Measurements from ENCODE around the gene SMOC2. TPM values are rescaled to one million over a fixed set of nuclear protein-coding genes. Genes with fewer than 3 reads are reported as not detected.

The SMOC2 gene
- total RNA-seq, 1 donor from 2014 or later, result not detected

DNA sequence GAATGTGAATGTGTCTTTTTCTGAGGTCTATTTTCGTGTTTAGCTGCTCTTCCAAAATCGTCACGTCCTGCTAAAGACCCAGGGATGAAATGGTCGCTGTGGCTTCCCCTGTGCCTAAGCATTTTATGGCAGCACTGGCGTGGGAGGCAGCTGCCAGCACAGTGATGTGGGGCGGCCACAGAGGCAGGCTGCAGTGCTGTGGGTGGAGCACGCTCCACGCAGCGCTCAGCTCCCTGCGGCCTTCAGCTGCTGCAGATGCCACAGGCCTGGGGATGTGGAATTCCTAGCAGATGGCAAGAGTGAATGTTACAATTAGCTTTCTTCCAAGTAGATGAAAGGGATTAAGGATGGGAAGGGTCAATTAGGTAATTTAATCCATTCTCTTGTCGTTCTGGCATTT is 242.6 kb downstream of the SMOC2 start:
- Mint-ChIP-seq H3K4me1 (ENCODE audit: unreplicated experiment) (no peaks in the 10 kb centered on the region), H3K27ac (ENCODE audit: unreplicated experiment) (no peak overlapping the region), H3K36me3 (ENCODE audit: low read depth, unreplicated experiment) (no peaks in the 10 kb centered on the region), H3K4me3 (ENCODE audit: unreplicated experiment) (no peak overlapping the region), H3K9me3 (ENCODE audit: unreplicated experiment) (no peaks in the 10 kb centered on the region), H3K27me3 (ENCODE audit: unreplicated experiment) (peaks cover 5% of the 10 kb centered on the region)
- DNase-seq (ENCODE audit: low spot score), result no peak
- TF ChIP-seq, protein P1, sequence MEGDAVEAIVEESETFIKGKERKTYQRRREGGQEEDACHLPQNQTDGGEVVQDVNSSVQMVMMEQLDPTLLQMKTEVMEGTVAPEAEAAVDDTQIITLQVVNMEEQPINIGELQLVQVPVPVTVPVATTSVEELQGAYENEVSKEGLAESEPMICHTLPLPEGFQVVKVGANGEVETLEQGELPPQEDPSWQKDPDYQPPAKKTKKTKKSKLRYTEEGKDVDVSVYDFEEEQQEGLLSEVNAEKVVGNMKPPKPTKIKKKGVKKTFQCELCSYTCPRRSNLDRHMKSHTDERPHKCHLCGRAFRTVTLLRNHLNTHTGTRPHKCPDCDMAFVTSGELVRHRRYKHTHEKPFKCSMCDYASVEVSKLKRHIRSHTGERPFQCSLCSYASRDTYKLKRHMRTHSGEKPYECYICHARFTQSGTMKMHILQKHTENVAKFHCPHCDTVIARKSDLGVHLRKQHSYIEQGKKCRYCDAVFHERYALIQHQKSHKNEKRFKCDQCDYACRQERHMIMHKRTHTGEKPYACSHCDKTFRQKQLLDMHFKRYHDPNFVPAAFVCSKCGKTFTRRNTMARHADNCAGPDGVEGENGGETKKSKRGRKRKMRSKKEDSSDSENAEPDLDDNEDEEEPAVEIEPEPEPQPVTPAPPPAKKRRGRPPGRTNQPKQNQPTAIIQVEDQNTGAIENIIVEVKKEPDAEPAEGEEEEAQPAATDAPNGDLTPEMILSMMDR (IDR thresholded peaks at IDR 0.05; ENCODE audit: unreplicated experiment), result no peak

DNA sequence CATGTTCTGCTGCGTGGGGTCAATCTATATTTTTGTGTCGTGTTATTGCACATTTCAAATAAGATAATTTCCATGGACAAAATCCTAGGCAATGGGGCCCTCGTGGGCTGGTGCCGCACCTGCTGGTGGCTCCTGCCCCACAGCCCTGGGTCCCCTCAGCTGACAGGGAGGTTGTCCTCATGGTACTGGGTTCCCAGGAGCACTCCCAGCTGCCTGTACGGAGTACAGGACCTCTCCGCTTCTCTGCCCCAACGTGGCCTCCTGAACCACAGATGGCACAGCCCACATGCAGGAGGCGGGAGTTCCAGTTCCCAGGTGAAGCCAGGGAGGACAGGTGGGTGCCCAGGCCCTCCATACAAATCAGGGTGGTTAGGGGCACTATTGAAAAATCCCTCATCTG is 243.5 kb downstream of the SMOC2 start:
- Mint-ChIP-seq H3K4me3 (ENCODE audit: unreplicated experiment) (no peak overlapping the region), H3K9me3 (ENCODE audit: unreplicated experiment) (no peaks in the 10 kb centered on the region), H3K27me3 (ENCODE audit: unreplicated experiment) (peaks cover 5% of the 10 kb centered on the region), H3K4me1 (ENCODE audit: unreplicated experiment) (no peaks in the 10 kb centered on the region), H3K36me3 (ENCODE audit: low read depth, unreplicated experiment) (no peaks in the 10 kb centered on the region), H3K27ac (ENCODE audit: unreplicated experiment) (no peak overlapping the region)
- no peak for DNase-seq (ENCODE audit: low spot score)
- TF ChIP-seq, protein P1 (IDR thresholded peaks at IDR 0.05; ENCODE audit: unreplicated experiment), result no peak

DNA sequence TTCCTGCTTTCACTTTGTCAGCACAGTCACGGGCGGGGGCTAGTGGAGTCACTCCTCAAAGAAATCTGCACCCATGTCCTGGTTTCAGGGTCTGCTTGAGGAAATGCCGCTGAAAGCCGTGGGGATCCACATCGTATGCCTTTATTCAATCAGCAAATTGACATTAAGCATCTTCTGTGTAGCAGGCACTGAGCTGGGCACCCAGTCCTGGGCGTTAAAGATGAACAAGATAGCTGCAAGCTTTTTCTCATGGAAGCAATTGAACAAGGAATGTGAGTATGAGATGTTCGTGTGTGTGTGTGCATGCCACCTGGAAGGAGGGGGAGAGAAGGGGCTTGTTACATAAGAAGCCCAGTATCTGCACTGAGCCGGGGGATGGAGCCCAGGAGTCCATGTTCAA is 243.9 kb downstream of the SMOC2 start:
- Mint-ChIP-seq H3K4me1 (ENCODE audit: unreplicated experiment) (no peaks in the 10 kb centered on the region), H3K9me3 (ENCODE audit: unreplicated experiment) (no peaks in the 10 kb centered on the region), H3K27ac (ENCODE audit: unreplicated experiment) (no peak overlapping the region), H3K36me3 (ENCODE audit: low read depth, unreplicated experiment) (no peaks in the 10 kb centered on the region), H3K4me3 (ENCODE audit: unreplicated experiment) (no peak overlapping the region), H3K27me3 (ENCODE audit: unreplicated experiment) (peaks cover 5% of the 10 kb centered on the region)
- no peak for DNase-seq (ENCODE audit: low spot score)
- TF ChIP-seq, protein P1 (IDR thresholded peaks at IDR 0.05; ENCODE audit: unreplicated experiment), result no peak

DNA sequence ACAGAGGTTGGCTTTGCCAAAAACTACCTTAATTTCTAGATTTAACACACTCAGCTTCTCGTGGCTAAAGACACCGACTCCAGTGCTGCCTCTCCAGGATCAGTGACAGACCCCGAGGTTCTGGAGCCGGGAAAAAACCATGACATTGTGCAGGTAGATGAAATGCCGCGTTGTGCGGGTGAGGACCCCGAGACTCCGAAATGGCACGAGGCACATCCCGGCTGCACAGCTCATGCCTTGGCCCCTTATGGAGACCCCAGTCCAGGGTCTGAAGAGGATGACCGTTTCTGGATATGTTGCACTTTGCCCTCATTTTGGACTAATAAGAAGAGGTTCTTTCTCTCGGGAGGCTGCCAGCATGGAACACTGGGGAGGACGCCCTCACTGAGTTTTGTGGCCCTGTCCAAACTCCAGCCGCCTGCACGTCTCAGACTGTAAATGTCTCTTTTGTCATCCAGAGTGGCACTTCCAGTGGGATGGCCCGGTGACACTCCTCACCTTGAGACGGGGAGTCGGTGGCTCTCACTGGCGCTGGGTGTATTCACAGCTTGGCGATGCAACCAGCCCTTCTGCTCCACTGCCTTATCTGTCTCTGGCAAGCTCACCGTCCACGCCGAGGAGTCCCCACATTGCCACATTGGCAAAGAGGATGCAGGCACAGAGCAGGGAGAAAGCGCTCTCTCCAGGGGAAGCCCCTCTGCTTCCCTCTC is 245.2 kb downstream of the SMOC2 start:
- no peaks in the 10 kb centered on the region for H3K9me3 Mint-ChIP-seq (ENCODE audit: unreplicated experiment)
- peaks cover 7% of the 10 kb centered on the region for H3K27me3 Mint-ChIP-seq (ENCODE audit: unreplicated experiment)
- H3K4me1 Mint-ChIP-seq (ENCODE audit: unreplicated experiment), result peaks cover 3% of the 10 kb centered on the region
- no peaks in the 10 kb centered on the region for H3K36me3 Mint-ChIP-seq (ENCODE audit: low read depth, unreplicated experiment)
- TF ChIP-seq, protein P1 (IDR thresholded peaks at IDR 0.05; ENCODE audit: unreplicated experiment), result no peak
- DNase-seq (ENCODE audit: low spot score), result no peak
- no peak overlapping the region for H3K27ac Mint-ChIP-seq (ENCODE audit: unreplicated experiment)
- no peak overlapping the region for H3K4me3 Mint-ChIP-seq (ENCODE audit: unreplicated experiment)

DNA sequence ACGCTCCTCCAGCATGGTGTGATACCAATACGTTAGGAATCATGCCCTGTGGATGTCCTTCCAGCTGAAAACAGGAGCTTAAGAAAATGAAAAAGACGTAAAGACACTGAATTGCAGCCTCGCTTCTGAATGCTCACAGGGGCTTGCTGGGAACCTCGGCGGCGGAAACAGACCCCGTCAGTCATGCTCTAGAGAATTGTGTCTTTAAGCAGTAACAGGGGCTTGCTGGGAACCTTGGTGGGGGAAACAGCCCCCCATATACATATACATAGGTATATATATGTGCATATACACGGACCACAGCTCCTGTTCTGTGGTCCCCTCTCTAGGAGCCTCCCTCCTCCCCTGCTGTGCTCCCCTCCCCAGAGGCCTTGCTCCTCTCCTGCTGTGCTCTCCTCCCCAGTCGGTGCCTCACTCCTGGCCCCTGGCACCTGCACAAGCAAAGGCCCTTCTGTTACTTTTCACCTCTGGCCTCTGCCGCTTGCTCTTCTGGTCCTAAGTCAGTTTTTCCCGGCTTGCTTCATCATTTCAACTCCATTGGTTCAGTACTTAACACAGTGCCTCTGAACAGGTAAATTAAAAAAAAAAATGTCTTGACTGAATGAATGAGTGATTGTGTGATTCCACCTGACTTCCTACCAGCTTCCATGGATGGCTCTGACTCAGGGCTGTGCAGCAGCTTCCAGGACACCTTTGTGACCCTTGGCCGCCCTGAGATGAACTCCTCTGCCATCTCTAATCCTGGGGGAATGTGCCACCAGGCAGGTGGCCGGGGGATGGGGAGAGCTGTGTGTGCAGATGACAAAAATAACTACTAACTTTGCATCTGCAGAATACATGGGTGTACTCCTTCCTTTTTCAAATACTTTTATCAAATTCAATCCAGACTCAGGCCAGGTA is 246.1 kb downstream of the SMOC2 start:
- peaks cover 3% of the 10 kb centered on the region for H3K4me1 Mint-ChIP-seq (ENCODE audit: unreplicated experiment)
- TF ChIP-seq, protein P1 (IDR thresholded peaks at IDR 0.05; ENCODE audit: unreplicated experiment), result no peak
- no peak overlapping the region for H3K4me3 Mint-ChIP-seq (ENCODE audit: unreplicated experiment)
- H3K27me3 Mint-ChIP-seq (ENCODE audit: unreplicated experiment), result peaks cover 7% of the 10 kb centered on the region
- no peak for DNase-seq (ENCODE audit: low spot score)
- no peaks in the 10 kb centered on the region for H3K36me3 Mint-ChIP-seq (ENCODE audit: low read depth, unreplicated experiment)
- no peak overlapping the region for H3K27ac Mint-ChIP-seq (ENCODE audit: unreplicated experiment)
- no peaks in the 10 kb centered on the region for H3K9me3 Mint-ChIP-seq (ENCODE audit: unreplicated experiment)
